B cell (primary cell): ENCODE results near the gene NES. TPM values are rescaled to one million over a fixed set of nuclear protein-coding genes. Genes with fewer than 3 reads are reported as not detected.

ENCODE experiments used
- ATAC-seq: fragments of 200-7000 bp; cut with Tn5 transposase; one replicate; pipeline ENCODE4 v1.10.0; 2021; ENCODE audit warnings: low read depth, mild to moderate bottlenecking, moderate number of reproducible peaks, moderate library complexity
- CTCF ChIA-PET: fragments of 350-600 bp; sonication (Branson Sonifier 250); formaldehyde crosslinking; loops from one replicate; lab custom pipeline; 2021; ENCODE audit warnings: antibody characterized with exemption, inconsistent platforms; lab: Charles Lee
- POLR2A ChIA-PET: fragments of 350-600 bp; sonication (Branson Sonifier 250); formaldehyde crosslinking; loops from one replicate; lab custom pipeline; 2021; ENCODE audit warnings: antibody characterized with exemption; lab: Charles Lee
- DNase-seq: peaks from one replicate; pipeline ENCODE4 v3.0.0; 2013
- H2AFZ ChIP-seq: 2 replicates; pipeline ENCODE4 v1.6.1; 2012; ENCODE audit warnings: mild to moderate bottlenecking, low read depth, low read length; ENCODE audit not compliant: insufficient read depth, poor library complexity, severe bottlenecking
- H3K27ac ChIP-seq, 2 donors: 1 replicate in 1 of 2; 2 replicates in 1 of 2; pipeline ENCODE4 v1.5.1; 2012 to 2013; ENCODE audit warnings: low read length in 2 of 2, mild to moderate bottlenecking in 2 of 2, moderate library complexity in 1 of 2
- H3K27me3 ChIP-seq, 4 experiments: fragments of 200-600 bp in 1 of 4; sonication (generic) in 1 of 4; replicated peaks in 1 of 4; 1 replicate in 2 of 4; 2 replicates in 2 of 4; pipeline versions ENCODE4 v1.6.1 to v1.7.0; 2013 to 2016; ENCODE audit warnings: low read length in 3 of 4, mild to moderate bottlenecking in 2 of 4, mixed read lengths in 1 of 4, moderate library complexity in 1 of 4; ENCODE audit not compliant: insufficient read depth in 4 of 4, control insufficient read depth in 3 of 4; ENCODE audit errors: control extremely low read depth in 1 of 4
- H3K36me3 ChIP-seq, 2 experiments: replicated peaks in 1 of 2; 1 replicate in 1 of 2; 2 replicates in 1 of 2; pipeline versions ENCODE4 v1.6.1 to v1.7.1; 2013; ENCODE audit warnings: low read length in 1 of 2; ENCODE audit not compliant: insufficient read depth in 2 of 2, control insufficient read depth in 1 of 2; ENCODE audit errors: control extremely low read depth in 1 of 2, extremely low read depth in 1 of 2
- H3K4me1 ChIP-seq, 2 donors: fragments of 200-600 bp in 1 of 2; sonication (generic) in 1 of 2; 1 replicate in 1 of 2; 2 replicates in 1 of 2; pipeline versions ENCODE4 v1.5.1 to v1.6.1; 2013 to 2017; ENCODE audit warnings: low read length in 2 of 2; ENCODE audit not compliant: control insufficient read depth in 2 of 2, insufficient read depth in 2 of 2
- H3K4me2 ChIP-seq: replicated peaks from 2 replicates; pipeline ENCODE3; 2012; ENCODE audit warnings: mild to moderate bottlenecking, low read depth, low read length; ENCODE audit not compliant: poor library complexity, severe bottlenecking
- H3K4me3 ChIP-seq, 5 experiments: fragments of 200-600 bp in 1 of 5; sonication (generic) in 1 of 5; 1 replicate in 3 of 5; 2 replicates in 2 of 5; pipeline versions ENCODE4 v1.5.1 to v1.7.0; 2011 to 2016; ENCODE audit warnings: low read length in 4 of 5, mild to moderate bottlenecking in 4 of 5, low read depth in 2 of 5, control low read depth in 1 of 5, moderate library complexity in 1 of 5; ENCODE audit not compliant: insufficient read depth in 1 of 5; ENCODE audit errors: control extremely low read depth in 1 of 5, extremely low read depth in 1 of 5
- H3K79me2 ChIP-seq: fragments of 200-600 bp; sonication (generic); one replicate; pipeline ENCODE4 v1.6.0; 2016; ENCODE audit warnings: low read length; ENCODE audit not compliant: control insufficient read depth, insufficient read depth
- H3K9ac ChIP-seq: fragments of 200-600 bp; sonication (generic); 2 replicates; pipeline ENCODE4 v1.6.1; 2017; ENCODE audit warnings: mild to moderate bottlenecking, low read length, moderate library complexity
- H3K9me3 ChIP-seq, 3 donors: one replicate each; pipeline versions ENCODE4 v1.6.1 to v1.7.1; 2013; ENCODE audit warnings: low read length in 2 of 3; ENCODE audit not compliant: control insufficient read depth in 2 of 3, insufficient read depth in 1 of 3; ENCODE audit errors: control extremely low read depth in 1 of 3
- H4K20me1 ChIP-seq: 2 replicates; pipeline ENCODE4 v1.6.0; 2012; ENCODE audit warnings: mild to moderate bottlenecking, low read length; ENCODE audit not compliant: insufficient read depth, control insufficient read depth, poor library complexity, severe bottlenecking
- H3K27ac Mint-ChIP-seq: one replicate; pipeline ENCODE4 v1.8.0; 2021; ENCODE audit warnings: mixed read lengths
- H3K27me3 Mint-ChIP-seq: one replicate; pipeline ENCODE4 v1.8.0; 2021; ENCODE audit warnings: mixed read lengths
- H3K4me1 Mint-ChIP-seq: one replicate; pipeline ENCODE4 v1.8.0; 2021; ENCODE audit warnings: mixed read lengths
- H3K4me3 Mint-ChIP-seq: one replicate; pipeline ENCODE4 v1.8.0; 2021; ENCODE audit warnings: mixed read lengths
- H3K9me3 Mint-ChIP-seq: one replicate; pipeline ENCODE4 v1.8.0; 2022; ENCODE audit warnings: mixed read lengths; ENCODE audit not compliant: insufficient read depth
- EZH2 ChIP-seq: IDR thresholded peaks from 2 replicates; pipeline ENCODE4 v1.6.1; 2012; ENCODE audit warnings: borderline replicate concordance, low read depth, mild to moderate bottlenecking, moderate library complexity, low read length; ENCODE audit not compliant: insufficient read depth, poor library complexity, severe bottlenecking
- WGBS: methylation state at CpG from one replicate; pipeline ENCODE4 v1.1.5; 2013; ENCODE audit warnings: missing lambda C conversion rate; ENCODE audit not compliant: insufficient coverage; 5-methylcytosine and 5-hydroxymethylcytosine counted together
- intact Hi-C: fragments of 100-400 bp; cut with micrococcal nuclease; formaldehyde crosslinking; loops from one replicate; pipeline ENCODE4 v1.10.0; 2022
- polyA plus RNA-seq: library from polyadenylated mRNA; depleted of rRNA; stranded (reverse); fragments of >200 nt; gene quantifications from 2 replicates; pipeline ENCODE4 v1.2.3, GENCODE V29; 2012
- total RNA-seq, 2 donors: library from RNA; stranded (reverse); fragments of 120-200 nt in 1 of 2; gene quantifications; 1 replicate in 1 of 2; 2 replicates in 1 of 2; pipeline versions ENCODE4 v1.2.3 to v1.2.4, GENCODE V29; 2013 to 2022
- TF ChIP-seq, protein P1 (sequence below): fragments of 200-600 bp; IDR thresholded peaks from one replicate; pipeline ENCODE4 v1.8.0; 2022; ENCODE audit warnings: antibody characterized with exemption, mild to moderate bottlenecking

Gene NES
- total and polyA plus RNA-seq, 2 donors (not counting 1 experiment from before 2014, with no cell fraction given), result 0.05 TPM; not detected in 1

DNA sequence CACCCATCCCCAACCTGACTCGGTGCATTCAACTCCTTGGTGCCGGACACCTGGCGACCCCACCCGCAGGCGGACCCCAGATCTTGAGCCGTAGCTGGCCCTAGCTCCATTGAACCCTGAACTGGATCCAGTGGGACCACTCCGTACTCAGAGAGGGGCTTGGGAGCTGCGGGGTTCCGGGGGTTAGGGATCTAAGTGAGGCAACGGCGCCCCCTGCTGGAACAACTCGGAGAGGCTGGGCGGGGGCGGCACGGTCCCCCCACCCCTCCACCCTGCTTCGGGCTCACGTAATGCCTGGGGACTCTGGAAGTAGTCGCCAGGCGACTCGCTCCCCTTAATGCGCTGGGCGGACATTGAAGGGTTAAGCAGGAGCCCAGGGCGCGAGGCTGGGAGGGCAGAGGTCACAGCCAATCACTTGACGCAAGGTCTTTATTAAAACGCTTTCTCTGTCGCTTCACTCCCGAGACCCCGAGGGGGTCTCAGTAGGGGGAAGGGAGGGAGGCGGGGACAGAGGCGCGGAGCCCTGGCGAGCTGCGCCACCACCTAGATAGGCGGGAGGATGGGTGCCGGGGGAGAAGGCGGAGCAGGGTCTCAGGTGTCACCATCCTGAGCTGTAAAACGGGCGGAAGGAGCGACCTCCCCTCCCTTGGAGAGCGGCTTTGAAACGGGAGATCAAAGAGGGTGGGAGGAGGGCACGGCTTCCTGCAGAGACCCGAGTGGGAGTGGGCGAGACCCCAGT, 28.9 kb upstream of the NES start:
- POLR2A ChIA-PET, result interaction anchor here (1.1 to 2.1 kb wide), 2 partner anchors 22 to 28 kb away, joined by 4 to 7 read pairs; partner anchors contain the start of genes ISG20L2 and METTL25B
- Histone ChIP-seq H3K4me3 (peak overlapping the region in 4 of 5 experiments; percentile 54 to 70 (median 58)), H3K4me2 (peak overlapping the region; percentile 99), H3K4me1 (peaks cover 28% of the 10 kb centered on the region in 2 donors), H3K79me2 (no peaks in the 10 kb centered on the region), H2AFZ (peak overlapping the region; percentile 71), H3K36me3 (no peaks in the 10 kb centered on the region), H3K27ac (no peak overlapping the region), H4K20me1 (peaks cover 7% of the 10 kb centered on the region), H3K9me3 (peaks cover 0 to 3% (median 0%) of the 10 kb centered on the region in 3 donors), H3K27me3 (peaks cover 3 to 51% (median 31%) of the 10 kb centered on the region in 4 experiments), H3K9ac (peak overlapping the region; percentile 74)
- H3K27ac Mint-ChIP-seq, result no peak overlapping the region
- peak; percentile 79 for DNase-seq
- peak; percentile 68 for ATAC-seq
- peaks cover 20% of the 10 kb centered on the region for H3K27me3 Mint-ChIP-seq
- CTCF ChIA-PET, result interaction anchor here (1.0 to 7.6 kb wide), 18 partner anchors 10 to 184 kb away, joined by 3 to 80 read pairs (median 6); partner anchors contain the start of genes ISG20L2, METTL25B, MRPL24 and NES
- H3K4me1 Mint-ChIP-seq, result peaks cover 32% of the 10 kb centered on the region
- intact Hi-C loops, result loop anchor here (1.0 to 5.0 kb wide), 2 partner anchors 17 to 156 kb away; partner anchors contain the start of gene NTRK1
- WGBS, result 2% methylated on average over 44 of the region's 45 CpGs
- TF ChIP-seq, protein P1, sequence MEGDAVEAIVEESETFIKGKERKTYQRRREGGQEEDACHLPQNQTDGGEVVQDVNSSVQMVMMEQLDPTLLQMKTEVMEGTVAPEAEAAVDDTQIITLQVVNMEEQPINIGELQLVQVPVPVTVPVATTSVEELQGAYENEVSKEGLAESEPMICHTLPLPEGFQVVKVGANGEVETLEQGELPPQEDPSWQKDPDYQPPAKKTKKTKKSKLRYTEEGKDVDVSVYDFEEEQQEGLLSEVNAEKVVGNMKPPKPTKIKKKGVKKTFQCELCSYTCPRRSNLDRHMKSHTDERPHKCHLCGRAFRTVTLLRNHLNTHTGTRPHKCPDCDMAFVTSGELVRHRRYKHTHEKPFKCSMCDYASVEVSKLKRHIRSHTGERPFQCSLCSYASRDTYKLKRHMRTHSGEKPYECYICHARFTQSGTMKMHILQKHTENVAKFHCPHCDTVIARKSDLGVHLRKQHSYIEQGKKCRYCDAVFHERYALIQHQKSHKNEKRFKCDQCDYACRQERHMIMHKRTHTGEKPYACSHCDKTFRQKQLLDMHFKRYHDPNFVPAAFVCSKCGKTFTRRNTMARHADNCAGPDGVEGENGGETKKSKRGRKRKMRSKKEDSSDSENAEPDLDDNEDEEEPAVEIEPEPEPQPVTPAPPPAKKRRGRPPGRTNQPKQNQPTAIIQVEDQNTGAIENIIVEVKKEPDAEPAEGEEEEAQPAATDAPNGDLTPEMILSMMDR, result peak; percentile 82
- no peak for TF ChIP-seq EZH2
- peak overlapping the region; percentile 89 for H3K4me3 Mint-ChIP-seq
- no peaks in the 10 kb centered on the region for H3K9me3 Mint-ChIP-seq
